A549 (cell line): ENCODE data around the gene RAB42.

Source experiments
- CBX8 ChIP-seq: fragments of 200-600 bp; sonication (generic); IDR thresholded peaks from 2 replicates; pipeline ENCODE4 v1.6.1; 2016
- CEBPB ChIP-seq, 2 experiments: fragments of >200 bp in 1 of 2; sonication (Bioruptor Twin) in 1 of 2; formaldehyde crosslinking in 1 of 2; IDR thresholded peaks; 2 replicates each; pipeline ENCODE4 v1.6.1; 2012 to 2016
- CHD4 ChIP-seq: fragments of 200-600 bp; sonication (generic); IDR thresholded peaks from 2 replicates; pipeline ENCODE4 v1.6.1; 2016; ENCODE audit warnings: antibody characterized with exemption, mild to moderate bottlenecking, borderline replicate concordance
- CTCF ChIP-seq: fragments of >200 bp; sonication (Bioruptor Twin); formaldehyde crosslinking; IDR thresholded peaks from 3 replicates; pipeline ENCODE4 v1.5.1; 2016
- EHMT2 ChIP-seq: fragments of 200-600 bp; sonication (generic); IDR thresholded peaks from 2 replicates; pipeline ENCODE4 v1.6.1; 2016; ENCODE audit warnings: antibody characterized with exemption, low read depth, mild to moderate bottlenecking, moderate library complexity
- ELK1 ChIP-seq: fragments of 150-350 bp; IDR thresholded peaks from 2 replicates; pipeline ENCODE4 v1.6.1; 2014; ENCODE audit warnings: low read depth, mild to moderate bottlenecking, low read length
- ESRRA ChIP-seq: fragments of 150-350 bp; IDR thresholded peaks from 2 replicates; pipeline ENCODE4 v1.6.1; 2014; ENCODE audit warnings: mild to moderate bottlenecking, low read length, borderline replicate concordance
- JUN ChIP-seq, 2 experiments: fragments of >200 bp; sonication (Bioruptor Twin); formaldehyde crosslinking; IDR thresholded peaks; 2 replicates in 1 of 2; 3 replicates in 1 of 2; pipeline ENCODE4 v1.6.1; 2016 to 2017
- KDM5A ChIP-seq: fragments of 200-600 bp; sonication (generic); IDR thresholded peaks from 2 replicates; pipeline ENCODE4 v1.6.1; 2016; ENCODE audit warnings: antibody characterized with exemption, mild to moderate bottlenecking
- MAFK ChIP-seq: fragments of 450-650 bp; IDR thresholded peaks from 2 replicates; pipeline ENCODE4 v1.6.1; 2014; ENCODE audit not compliant: partially characterized antibody
- MAX ChIP-seq: IDR thresholded peaks from 2 replicates; pipeline ENCODE4 v1.6.1; 2012
- POLR2A ChIP-seq: IDR thresholded peaks from 2 replicates; pipeline ENCODE4 v1.6.1; 2012; ENCODE audit warnings: mild to moderate bottlenecking, low read length
- RAD21 ChIP-seq, 2 experiments: fragments of >200 bp in 1 of 2; sonication (Bioruptor Twin) in 1 of 2; formaldehyde crosslinking in 1 of 2; IDR thresholded peaks in 1 of 2; conservative IDR thresholded peaks in 1 of 2; 2 replicates in 1 of 2; 3 replicates in 1 of 2; pipeline ENCODE4 v1.6.1; 2012 to 2018; ENCODE audit warnings: inconsistent platforms in 1 of 2
- ZFP36 ChIP-seq: fragments of 450-650 bp; IDR thresholded peaks from 2 replicates; pipeline ENCODE4 v1.6.1; 2014; ENCODE audit warnings: borderline replicate concordance; ENCODE audit not compliant: partially characterized antibody

- TF ChIP-seq CTCF: no peak
- no peak for TF ChIP-seq POLR2A
- TF ChIP-seq RAD21 (conservative IDR thresholded peaks at IDR 0.05 in 1 of 2, IDR thresholded peaks at IDR 0.05 in 1 of 2): no peak
- TF ChIP-seq JUN (IDR thresholded peaks at IDR 0.05): no peak
- TF ChIP-seq ELK1: no peak
- TF ChIP-seq MAFK: no peak
- no peak for TF ChIP-seq CEBPB (IDR thresholded peaks at IDR 0.05)
- TF ChIP-seq CBX8: no peak
- no peak for TF ChIP-seq CHD4
- TF ChIP-seq MAX: no peak
- no peak for TF ChIP-seq ESRRA
- no peak for TF ChIP-seq EHMT2
- no peak for TF ChIP-seq ZFP36
- no peak for TF ChIP-seq KDM5A
Observed at GRCh38 chr1:28632560-28632959, 40.5 kb downstream of the RAB42 start.
